ENCODE data around the gene CPSF7.

Gene CPSF7

DNA sequence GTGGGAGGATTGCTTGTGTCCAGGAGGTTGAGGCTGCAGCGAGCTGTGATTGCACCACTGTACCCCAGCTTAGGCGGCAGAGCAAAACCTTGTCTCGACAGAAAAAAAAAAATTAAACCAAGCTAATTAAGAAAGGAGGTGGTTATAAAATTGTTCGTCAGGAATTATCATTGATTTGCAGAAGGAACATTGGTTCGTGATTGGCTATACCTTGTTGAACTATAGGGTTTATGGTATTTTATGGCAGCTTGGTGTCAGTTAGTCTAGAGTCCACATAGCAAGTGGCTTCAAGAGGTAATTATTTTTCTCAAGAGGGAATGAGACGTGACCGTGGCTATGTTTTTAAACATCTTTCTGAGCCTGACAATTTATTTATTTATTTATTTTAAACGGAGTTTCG, 48.9 kb downstream of the CPSF7 start:
- no peak for DNase-seq

DNA sequence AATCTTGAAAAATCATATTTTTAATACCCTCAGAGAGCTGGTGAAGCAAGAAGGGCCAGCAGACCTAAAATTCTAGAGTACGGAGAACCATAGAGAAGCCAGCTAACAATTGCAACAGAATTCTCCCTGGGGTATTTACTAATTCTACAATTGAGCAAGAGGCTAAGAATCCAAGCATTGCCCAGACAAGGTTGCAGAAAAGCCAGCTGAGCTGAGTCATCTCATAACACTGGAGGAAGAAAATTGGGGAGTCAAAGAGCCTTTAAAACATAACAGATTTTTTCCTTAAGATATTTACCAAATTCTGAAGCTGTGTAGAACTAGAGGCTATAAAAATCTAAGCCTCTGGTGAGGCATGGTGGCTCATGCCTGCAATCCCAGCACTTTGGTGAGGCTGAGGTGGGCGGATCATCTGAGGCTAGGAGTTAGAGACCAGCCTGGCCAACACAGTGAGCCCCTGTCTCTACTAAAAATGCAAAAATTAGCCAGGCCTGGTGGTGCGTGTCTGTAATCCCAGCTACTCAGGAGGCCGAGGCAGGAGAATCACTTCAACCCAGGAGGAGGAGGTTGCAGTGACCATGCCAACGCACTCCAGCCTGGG, 51.0 kb downstream of the CPSF7 start:
- no peak for DNase-seq

DNA sequence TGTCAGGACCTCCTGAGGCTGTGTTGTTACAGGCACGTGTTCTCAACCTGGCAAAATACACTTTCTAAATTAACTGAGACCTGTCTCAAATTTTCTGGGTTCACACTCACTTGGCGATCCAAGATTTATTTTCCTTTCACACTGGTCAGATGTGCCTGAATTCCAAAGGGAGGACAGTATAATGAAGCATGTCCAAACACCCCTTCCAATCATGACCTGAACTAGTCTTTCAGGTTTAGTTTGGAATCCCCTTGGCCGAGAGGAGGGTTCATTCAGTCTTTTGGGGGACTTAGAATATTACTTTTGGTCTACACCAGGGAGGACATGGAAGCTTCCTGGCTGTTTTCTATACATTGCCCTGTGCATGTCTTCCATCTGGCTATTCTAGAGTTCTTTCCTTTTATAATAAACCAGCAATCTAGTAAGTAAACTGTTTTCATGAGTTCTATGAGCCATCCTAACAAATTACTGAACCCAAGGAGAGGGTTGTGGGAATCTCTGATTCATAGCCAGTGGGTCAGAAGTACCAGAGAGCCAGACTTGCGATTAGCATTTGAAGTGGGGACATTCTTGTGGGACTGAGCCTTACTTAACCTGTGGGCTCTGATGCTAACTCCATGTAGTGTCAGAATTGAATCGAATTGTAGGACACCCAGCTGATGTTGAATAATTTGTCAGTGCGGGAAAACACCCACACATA, 52.2 kb downstream of the CPSF7 start:
- DNase-seq: no peak

DNA sequence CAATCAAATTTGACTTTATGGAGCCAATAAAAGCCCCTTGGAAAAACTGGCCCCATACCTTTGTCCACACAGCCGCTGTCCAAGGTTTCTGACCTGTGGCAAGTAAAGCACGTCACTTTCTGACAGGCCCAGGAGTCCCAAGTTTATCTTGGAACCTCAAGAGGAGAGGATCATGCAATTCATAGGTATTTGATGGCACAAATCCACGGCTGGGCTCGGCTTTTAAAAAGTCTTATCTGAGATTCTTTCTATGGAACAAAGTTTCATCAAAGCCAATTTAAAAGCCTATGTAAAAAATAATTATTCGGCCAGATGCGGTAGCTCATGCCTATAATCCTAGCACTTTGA, 54.0 kb downstream of the CPSF7 start:
- no peak for DNase-seq

DNA sequence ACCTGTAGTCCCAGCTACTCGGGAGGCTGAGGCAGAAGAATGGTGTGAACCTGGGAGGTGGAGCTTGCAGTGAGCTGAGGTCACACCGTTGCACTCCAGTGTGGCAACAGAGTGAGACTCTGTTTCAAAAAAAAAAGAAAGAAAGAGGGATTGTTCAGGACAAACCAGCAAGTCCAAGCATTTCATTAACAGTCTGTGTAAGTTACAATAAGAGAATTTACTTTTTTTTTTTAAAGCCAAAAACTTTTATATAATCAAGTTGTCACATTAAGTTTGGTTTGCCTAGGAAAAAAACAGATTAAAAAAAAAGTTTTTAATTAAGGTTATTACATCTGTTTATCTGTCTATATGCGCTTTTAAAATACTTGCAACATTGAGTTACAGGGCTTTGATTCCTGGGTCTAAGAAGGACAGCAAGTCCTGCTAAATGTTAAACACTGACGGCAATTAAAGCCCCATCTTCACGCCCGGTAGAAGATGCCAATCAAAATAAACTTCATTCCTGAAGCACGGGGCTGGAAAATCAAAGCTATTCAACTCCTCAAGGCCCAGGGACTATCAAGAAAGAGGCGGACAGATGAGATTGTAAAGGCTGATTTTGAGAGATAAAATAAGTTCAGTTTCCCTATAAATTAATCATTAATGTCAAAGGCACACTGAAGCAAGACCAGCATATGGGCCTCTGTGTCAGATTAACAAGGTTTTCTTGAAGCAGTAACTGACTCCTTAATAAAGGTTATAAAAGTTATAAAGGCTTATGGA, 56.9 kb downstream of the CPSF7 start:
- DNase-seq: no peak

DNA sequence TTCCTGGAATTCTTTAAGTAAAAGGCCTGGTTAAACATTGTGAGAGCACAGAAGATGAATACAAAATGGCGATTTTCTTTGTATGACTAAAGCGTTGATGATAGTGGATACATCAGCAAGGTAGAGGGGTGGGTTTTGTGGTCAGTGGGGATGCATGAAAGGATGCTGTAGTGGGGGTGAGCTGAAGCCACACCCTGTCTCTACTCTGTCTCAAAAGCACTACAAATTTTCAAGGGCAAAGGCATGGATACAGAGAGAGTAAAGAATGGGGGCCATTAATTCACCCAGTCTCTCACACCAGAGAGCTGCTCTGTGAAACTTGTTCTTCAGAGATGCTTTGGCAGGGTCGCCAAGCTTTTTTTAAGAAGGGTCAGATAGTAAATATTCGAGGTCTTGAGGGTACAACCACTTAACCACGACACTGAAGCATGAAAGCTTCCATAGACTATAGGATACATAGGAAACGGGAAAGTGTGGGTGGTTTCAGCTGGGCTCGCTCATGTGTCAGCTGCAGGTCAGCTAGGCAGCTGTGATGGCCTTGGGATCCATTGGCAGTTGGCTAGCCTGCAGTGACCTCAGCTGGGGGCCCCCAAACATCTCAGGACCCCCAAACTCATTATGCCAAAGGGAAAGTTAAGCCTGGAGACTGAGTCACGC, 59.3 kb downstream of the CPSF7 start:
- no peak for DNase-seq

DNA sequence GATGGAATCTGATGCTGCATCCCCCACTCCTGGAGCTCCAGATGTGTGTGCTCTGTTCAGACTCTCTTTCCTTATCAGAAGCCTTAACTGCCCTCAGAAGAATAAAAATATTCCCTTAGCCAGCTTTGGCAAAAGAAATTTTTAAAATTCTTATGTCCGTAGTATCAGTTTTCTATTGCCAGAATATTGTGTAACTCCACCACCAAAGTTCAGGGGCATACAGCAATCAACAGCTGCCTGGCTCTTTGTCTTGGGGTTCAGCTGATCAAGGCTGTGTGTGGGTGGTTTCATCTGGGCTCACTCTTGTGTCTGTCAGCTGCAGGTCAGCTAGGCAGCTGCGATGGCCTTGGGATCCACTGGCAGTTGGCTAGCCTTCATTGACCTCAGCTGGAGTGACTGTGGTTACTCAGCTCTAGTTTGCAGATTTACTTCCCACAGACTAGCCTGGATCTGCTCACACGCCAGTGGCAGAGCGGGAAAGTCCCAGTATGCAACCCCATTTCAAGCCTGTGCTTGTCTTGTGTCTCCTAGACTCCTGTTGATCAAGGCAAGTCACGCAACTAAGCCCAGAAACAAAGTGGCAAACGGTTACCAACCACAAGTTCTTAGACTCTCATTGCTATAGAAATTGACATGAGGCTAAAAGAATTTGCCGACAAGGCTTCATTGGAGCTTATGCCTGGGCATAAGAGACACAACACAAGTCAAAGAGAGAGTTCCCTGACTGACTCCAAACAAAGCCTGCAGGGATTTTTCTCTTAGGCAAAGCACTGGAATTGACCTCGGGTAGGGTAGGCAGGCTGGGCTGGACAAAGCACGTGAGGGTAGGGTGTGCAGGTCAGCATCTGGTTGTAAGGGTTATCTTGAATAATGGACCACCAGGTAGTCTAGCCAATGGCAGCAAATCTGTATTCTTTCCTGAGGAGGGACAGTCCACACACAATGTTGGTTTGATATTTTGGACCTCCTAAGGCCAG, 60.1 kb downstream of the CPSF7 start:
- DNase-seq: no peak

DNA sequence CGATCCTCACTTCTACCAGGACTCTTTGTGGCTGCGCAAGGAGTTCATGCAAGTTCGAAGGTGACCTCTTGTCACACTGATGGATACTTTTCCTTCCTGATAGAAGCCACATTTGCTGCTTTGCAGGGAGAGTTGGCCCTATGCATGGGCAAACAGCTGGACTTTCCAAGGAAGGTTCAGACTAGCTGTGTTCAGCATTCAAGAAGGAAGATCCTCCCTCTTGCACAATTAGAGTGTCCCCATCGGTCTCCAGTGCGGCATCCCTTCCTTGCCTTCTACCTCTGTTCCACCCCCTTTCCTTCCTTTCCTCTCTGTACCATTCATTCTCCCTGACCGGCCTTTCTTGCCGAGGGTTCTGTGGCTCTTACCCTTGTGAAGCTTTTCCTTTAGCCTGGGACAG, 61.1 kb downstream of the CPSF7 start:
- DNase-seq: no peak

DNA sequence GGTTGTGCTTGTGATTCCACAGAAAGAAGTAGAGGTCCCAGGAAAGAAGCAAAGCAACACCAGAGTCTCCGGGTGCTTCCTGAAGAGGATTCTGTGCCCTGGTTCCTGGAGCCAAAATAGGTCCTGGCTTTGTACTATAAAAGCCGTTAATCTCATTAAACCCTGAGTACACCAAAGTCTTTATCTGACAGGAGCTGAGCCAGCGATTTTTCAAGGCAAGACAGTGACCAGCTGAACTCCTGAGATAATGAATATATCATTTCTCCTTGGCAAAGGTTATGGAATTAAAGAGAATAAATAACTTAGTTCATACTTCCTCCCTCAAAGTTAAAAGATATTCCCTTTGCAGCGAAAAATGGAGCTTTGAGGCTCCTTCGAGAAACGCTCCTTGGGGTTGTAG, 62.4 kb downstream of the CPSF7 start:
- no peak for DNase-seq

DNA sequence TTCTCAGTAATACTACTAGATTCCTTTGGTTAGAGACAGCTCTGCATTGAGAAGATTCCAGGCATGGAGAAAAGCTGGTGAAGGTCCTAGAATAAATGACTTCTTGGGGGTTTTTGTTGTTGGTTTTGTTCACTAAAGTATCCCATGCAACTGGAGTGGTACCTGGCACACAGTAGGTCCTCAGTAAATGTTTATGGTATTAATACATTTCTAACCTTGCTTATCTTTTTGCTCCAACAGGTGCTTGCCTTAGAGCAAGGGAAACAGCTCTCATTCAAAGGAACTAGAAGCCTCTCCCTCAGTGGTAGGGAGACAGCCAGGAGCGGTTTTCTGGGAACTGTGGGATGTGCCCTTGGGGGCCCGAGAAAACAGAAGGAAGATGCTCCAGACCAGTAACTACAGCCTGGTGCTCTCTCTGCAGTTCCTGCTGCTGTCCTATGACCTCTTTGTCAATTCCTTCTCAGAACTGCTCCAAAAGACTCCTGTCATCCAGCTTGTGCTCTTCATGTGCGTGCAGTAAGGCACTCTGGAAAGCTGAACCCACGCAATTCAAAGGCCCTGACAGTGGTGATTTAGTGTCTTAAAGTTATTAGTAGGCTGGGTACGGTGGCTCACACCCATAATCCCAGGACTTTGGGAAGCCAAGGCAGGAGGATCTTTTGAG, 65.6 kb downstream of the CPSF7 start:
- no peak for DNase-seq

DNA sequence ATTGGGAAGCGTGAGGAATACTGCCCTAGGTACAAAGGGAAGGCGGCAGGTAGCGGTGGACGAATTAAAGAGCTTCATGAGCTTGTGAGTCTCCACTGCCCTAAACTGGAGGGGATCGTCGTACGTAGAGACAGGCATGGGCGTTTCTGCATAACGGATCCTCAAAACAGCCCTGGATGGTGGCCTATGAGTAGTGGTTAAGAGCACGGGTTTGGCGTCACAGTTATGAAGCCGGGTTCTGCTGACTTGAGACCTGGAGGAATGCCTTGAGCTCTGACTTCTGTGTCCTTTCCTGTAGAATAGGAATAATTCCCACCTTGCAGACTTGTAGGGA, 67.3 kb downstream of the CPSF7 start:
- peak; percentile 36 for DNase-seq

DNA sequence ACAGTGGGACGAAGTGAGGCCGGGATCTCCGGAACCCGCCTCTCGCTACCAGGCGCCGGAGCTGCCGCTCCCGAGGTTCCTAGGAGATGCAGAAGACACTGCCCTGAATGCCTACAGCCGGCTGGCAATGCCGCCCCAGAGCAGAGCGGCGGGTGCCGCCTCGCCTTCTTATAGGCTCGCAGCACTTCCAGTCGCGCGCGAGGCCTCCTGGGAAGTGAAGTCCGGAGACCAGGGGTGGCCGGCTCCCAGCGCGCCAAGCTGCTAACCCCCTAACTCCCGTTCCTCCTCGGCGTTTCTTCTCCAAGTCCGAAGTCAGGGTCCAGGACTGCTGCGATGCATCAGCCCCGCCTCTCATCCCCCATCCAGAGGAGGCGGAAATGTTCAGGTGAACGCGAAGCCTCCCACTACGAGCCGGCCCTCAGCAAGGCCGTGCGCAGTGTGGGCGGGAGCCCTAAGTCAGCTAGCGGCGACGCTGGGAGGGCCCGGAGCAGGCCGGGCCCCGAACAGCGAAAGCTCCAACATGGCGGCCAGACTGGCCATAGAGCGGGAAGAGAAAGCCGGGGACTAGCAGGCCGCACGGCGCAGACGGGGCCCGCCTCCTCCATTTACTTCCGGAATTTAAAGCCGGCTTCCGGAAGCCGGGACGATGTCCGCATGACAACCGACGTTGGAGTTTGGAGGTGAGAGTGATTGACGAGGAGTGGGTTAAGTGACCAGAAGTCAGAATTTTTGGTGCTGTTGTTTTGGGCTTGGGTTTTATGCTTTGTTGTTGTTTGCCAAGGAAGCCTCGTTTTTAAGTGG, 67.8 kb downstream of the CPSF7 start, which contains the start of the genes CYB561A3 and TMEM138:
Gene CYB561A3 (minus strand): TSS at position 142 of the 801 bp plus-strand sequence. CDS start 5,169 bp downstream, outside the sequence.
Gene TMEM138 (plus strand): TSS at position 634 of the 801 bp plus-strand sequence. CDS start 2,017 bp downstream, outside the sequence.
- peak; percentile 89 for DNase-seq

DNA sequence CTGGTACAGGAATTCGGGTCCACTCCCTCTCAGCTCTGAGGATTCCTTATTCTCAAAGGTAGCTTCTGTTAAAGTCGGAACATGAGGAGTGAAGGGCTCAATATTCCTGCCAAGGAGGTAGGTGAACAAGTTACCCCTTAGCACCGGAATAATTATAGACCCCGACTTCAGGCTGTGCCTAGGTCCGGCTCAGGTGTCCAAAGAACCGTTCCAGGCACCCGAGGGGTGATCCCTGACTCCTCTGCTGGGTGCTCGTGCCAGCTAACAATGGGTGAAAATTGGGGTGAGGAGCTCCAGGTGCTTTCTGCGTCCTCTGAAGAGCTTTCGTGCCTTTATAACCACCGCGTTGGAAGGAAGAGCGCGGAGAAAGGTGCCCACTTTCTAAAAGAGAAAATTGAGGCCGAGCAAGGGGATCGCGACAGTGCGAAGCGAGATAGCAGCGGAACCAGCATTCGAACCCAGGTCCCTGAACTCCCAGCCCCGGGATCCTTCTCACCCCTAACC, 68.5 kb downstream of the CPSF7 start:
- no peak for DNase-seq

DNA sequence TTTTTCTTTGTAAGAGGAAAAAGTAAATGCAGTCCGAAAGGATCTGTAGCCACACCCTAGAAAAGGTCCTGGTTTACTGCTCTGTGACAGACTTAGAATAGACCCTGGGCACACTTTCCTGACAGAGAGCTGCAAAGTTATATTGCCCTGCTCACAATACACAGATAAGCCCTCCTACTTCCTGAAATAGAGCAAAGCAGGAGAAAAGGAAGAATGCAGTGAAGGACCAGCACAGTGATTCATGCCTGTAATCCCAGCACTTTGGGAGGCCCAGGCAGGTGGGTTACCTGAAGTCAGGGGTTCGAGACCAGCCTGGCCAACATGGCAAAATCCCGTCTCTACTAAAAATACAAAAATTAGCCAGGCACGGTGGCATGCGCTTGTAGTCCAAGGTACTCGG, 70.3 kb downstream of the CPSF7 start:
- no peak for DNase-seq

DNA sequence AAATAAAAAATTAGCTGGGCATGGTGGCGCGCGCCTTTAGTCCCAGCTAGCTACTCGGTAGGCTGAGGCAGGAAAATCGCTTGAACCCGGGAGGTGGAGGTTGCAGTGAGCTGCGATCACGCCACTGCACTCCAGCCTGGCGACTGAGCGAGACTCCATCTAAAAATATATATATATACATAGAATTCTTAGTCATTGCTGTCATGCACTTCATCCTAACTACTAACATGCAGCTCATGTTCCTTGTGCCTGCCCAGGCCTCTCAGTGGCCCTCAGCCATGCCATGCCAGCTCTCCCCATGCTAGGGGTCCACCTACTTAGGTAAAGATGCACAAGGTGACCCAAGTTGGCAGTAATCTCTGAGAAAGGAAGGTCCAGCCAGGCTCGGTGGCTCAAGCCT, 71.2 kb downstream of the CPSF7 start:
- no peak for DNase-seq

DNA sequence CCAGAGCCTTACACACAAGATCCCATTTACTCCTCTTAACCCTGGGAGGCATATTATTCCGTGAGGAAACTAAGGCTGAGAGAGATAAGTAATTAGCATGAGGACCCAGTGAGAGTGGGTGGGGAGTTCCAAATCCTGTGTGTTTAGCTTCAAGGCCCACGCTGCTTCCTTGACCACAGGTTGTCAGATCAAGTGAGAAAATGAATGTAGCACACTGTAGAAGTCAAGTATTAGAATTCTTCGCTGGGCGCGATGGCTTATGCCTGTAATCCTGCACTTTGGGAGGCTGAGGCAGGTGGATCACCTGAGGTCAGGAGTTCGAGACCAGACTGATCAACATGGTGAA, 71.9 kb downstream of the CPSF7 start:
- no peak for DNase-seq

DNA sequence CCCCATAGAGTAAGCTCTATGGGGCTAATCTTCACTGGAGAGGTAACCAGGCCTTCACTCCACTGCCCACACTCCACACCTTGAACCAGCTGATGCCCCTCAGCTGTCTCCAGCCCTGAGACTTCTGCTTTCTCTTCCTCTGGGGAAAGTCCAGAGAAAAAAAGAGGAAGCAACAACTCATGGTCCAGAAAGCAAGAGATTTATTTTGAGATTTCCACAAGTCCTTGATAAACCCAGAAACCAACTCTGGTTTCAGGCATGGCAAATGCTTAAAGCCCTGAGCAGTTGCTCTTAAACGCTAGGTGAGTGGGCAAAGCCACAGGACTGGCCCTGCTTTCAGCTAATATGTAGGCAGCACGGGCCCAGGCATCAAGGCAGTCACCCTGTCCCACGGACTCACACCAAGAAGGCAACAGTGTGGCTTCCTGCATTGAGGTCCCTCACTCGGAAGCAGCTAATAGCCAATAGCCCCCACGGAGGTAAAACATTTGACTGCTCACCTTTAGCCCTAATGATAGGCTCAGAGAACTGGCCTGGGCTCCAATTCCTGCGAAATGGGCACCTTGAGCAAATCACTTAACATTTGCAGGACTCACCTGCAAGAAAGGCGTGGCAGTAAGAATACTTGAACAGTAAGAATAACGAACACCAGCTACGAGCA, 72.4 kb downstream of the CPSF7 start:
- no peak for DNase-seq

DNA sequence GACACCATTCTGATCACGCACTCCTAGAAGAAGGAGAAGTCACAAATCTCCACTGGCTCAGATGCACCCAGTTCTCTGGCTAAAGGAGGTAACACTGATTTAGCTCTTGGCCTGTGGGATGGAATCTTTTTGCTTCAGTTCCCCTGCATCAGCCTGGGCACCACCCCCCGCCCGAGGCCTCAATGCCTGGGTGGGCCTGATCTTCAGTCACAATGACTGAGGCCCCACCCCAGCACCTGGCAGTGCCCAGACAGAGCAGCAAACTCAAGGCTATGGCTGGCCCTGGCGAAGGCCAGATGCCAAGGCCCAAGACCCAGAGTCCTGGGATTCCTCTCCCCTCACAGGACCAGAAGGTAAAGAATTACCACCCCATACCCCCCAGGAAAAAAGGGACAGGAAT, 73.1 kb downstream of the CPSF7 start:
- no peak for DNase-seq

DNA sequence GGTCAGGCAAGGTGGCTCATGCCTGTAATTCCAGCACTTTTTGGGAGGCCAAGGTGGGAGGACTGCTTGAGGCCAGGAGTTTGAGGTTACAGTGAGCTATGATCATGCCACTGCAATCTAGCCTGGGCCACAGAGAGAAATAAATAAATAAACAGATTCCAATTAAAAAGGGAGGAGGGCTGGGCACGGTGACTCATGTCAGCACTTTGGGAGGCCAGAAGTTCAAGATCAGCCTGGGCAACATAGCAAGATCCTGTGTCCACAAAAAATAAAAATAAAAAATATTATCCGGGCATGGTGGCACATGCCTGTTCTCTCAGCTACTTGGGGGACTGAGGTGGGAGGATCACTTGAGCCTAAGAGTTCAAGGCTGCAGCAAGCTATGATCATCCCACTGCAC, 75.6 kb downstream of the CPSF7 start:
- DNase-seq: no peak

Data from CD4-positive, alpha-beta T cell treated with Interleukin-12 subunit alpha and Interleukin-12 subunit beta, for 1 hour (primary cell).